Activated gamma-delta T cell treated with anti-CD3 and anti-CD28 coated beads, Interleukin-2, amount 50 U/mL, for 16 hours (primary cell): ENCODE results near the gene OR2F2.

Source experiments
- DNase-seq: peaks from one replicate; pipeline ENCODE4 v3.0.0-alpha.2; 2020; ENCODE audit warnings: low read depth

The OR2F2 gene

GRCh38 chr7:143914938-143915652 lies 19.9 kb upstream of the OR2F2 start:
- DNase-seq: no peak

- DNase-seq: no peak
These were observed 10.2 kb upstream of the OR2F2 start for GRCh38 chr7:143924851-143925250.

- no peak for DNase-seq
These were observed 5.7 kb upstream of the OR2F2 start for GRCh38 chr7:143929224-143929920.

GRCh38 chr7:143931739-143932138 lies 3.3 kb upstream of the OR2F2 start:
- no peak for DNase-seq

GRCh38 chr7:143936087-143937009 lies 1.3 kb downstream of the OR2F2 start:
- no peak for DNase-seq

- no peak for DNase-seq
These were observed 3.6 kb downstream of the OR2F2 start for GRCh38 chr7:143938379-143939243.

- no peak for DNase-seq
These were observed 10.4 kb downstream of the OR2F2 start for GRCh38 chr7:143945423-143945822.

GRCh38 chr7:143947111-143947510 lies 12.1 kb downstream of the OR2F2 start:
- DNase-seq: no peak

GRCh38 chr7:143948733-143949132 lies 13.7 kb downstream of the OR2F2 start:
- DNase-seq: no peak

GRCh38 chr7:143953421-143953820 lies 18.4 kb downstream of the OR2F2 start:
- DNase-seq: no peak

- no peak for DNase-seq
These were observed 19.1 kb downstream of the OR2F2 start for GRCh38 chr7:143954135-143954534.

- DNase-seq: no peak
These were observed 19.5 kb downstream of the OR2F2 start, which contains the start of gene OR2F1 for GRCh38 chr7:143954544-143954943. TSS of gene OR2F1 (plus strand) at chr7:143954844. CDS start at chr7:143959971, 5,127 bp downstream.

- DNase-seq: no peak
These were observed 23.7 kb downstream of the OR2F2 start for GRCh38 chr7:143958781-143959180.

- no peak for DNase-seq
These were observed 26.0 kb downstream of the OR2F2 start for GRCh38 chr7:143960813-143961610.

GRCh38 chr7:143965280-143965679 lies 30.2 kb downstream of the OR2F2 start:
- no peak for DNase-seq

GRCh38 chr7:143967398-143967797 lies 32.4 kb downstream of the OR2F2 start:
- DNase-seq: no peak

GRCh38 chr7:143973870-143974416 lies 38.9 kb downstream of the OR2F2 start:
- no peak for DNase-seq

GRCh38 chr7:143974459-143974858 lies 39.4 kb downstream of the OR2F2 start:
- DNase-seq: no peak

GRCh38 chr7:143975617-143976016 lies 40.6 kb downstream of the OR2F2 start:
- no peak for DNase-seq

GRCh38 chr7:143978585-143978984 lies 43.6 kb downstream of the OR2F2 start:
- no peak for DNase-seq
